IMR-90 (cell line): ENCODE results near the gene CYTH1.

Experiments used
- BHLHE40 ChIP-seq: fragments of 150-350 bp; IDR thresholded peaks from 2 replicates; pipeline ENCODE4 v1.6.1; 2016; ENCODE audit warnings: mild to moderate bottlenecking, low read depth, low read length
- CEBPB ChIP-seq: IDR thresholded peaks from 2 replicates; pipeline ENCODE4 v1.6.1; 2012; ENCODE audit warnings: low read depth, low read length, improper control_type of control experiment
- FOS ChIP-seq: fragments of 150-350 bp; IDR thresholded peaks from 2 replicates; pipeline ENCODE4 v1.6.1; 2016; ENCODE audit warnings: low read depth, low read length
- MAFK ChIP-seq: IDR thresholded peaks from 2 replicates; pipeline ENCODE4 v1.6.1; 2012; ENCODE audit warnings: low read depth, low read length, improper control_type of control experiment
- MXI1 ChIP-seq: IDR thresholded peaks from 2 replicates; pipeline ENCODE4 v1.6.1; 2012; ENCODE audit warnings: low read depth, mild to moderate bottlenecking, low read length, moderate library complexity, borderline replicate concordance
- NFE2L2 ChIP-seq: fragments of 150-350 bp; IDR thresholded peaks from 2 replicates; pipeline ENCODE4 v1.6.1; 2016; ENCODE audit warnings: low read depth, mild to moderate bottlenecking, low read length
- POLR2A ChIP-seq: IDR thresholded peaks from 2 replicates; pipeline ENCODE4 v1.6.1; 2012; ENCODE audit warnings: mild to moderate bottlenecking, low read depth, low read length
- RAD21 ChIP-seq: IDR thresholded peaks from 2 replicates; pipeline ENCODE4 v1.6.1; 2012; ENCODE audit warnings: low read length, improper control_type of control experiment
- RFX5 ChIP-seq: IDR thresholded peaks from 2 replicates; pipeline ENCODE4 v1.8.0; 2012; ENCODE audit warnings: low read depth, mild to moderate bottlenecking, low read length, moderate library complexity
- SMC3 ChIP-seq: fragments of 150-350 bp; IDR thresholded peaks from 2 replicates; pipeline ENCODE4 v1.6.1; 2016; ENCODE audit warnings: low read depth, mild to moderate bottlenecking, antibody characterized with exemption, low read length, moderate library complexity
- TF ChIP-seq, protein P1 (sequence below): conservative IDR thresholded peaks from 2 replicates; pipeline ENCODE4 v1.5.1; 2012; ENCODE audit warnings: mild to moderate bottlenecking, low read depth, low read length, improper control_type of control experiment

DNA sequence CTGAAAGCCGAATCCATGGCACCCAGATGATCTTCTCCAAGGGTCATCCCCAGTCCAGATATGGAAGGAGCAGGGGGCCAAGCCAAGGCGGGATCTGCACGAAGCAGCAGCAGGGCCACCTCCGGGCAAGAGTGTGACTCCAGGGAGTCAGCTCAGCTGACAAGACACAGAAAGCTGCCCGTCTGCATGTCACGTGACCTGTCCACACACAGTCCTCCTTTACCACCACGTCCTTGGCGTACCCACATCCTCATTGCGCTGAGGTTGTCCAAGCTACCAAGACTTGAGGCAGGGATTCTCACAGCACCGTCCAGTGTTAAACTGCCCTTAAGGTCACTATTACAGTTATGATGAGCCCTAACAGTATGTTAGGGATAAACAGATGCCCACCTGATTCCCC, 11.3 kb upstream of the CYTH1 start:
- TF ChIP-seq, protein P1, sequence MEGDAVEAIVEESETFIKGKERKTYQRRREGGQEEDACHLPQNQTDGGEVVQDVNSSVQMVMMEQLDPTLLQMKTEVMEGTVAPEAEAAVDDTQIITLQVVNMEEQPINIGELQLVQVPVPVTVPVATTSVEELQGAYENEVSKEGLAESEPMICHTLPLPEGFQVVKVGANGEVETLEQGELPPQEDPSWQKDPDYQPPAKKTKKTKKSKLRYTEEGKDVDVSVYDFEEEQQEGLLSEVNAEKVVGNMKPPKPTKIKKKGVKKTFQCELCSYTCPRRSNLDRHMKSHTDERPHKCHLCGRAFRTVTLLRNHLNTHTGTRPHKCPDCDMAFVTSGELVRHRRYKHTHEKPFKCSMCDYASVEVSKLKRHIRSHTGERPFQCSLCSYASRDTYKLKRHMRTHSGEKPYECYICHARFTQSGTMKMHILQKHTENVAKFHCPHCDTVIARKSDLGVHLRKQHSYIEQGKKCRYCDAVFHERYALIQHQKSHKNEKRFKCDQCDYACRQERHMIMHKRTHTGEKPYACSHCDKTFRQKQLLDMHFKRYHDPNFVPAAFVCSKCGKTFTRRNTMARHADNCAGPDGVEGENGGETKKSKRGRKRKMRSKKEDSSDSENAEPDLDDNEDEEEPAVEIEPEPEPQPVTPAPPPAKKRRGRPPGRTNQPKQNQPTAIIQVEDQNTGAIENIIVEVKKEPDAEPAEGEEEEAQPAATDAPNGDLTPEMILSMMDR: no peak
- TF ChIP-seq RFX5: no peak
- TF ChIP-seq POLR2A: no peak
- no peak for TF ChIP-seq CEBPB
- no peak for TF ChIP-seq MAFK
- no peak for TF ChIP-seq NFE2L2
- TF ChIP-seq FOS: no peak
- no peak for TF ChIP-seq RAD21
- no peak for TF ChIP-seq SMC3
- no peak for TF ChIP-seq BHLHE40
- TF ChIP-seq MXI1: no peak
